Measurements from ENCODE around the gene SNF8.

DNA sequence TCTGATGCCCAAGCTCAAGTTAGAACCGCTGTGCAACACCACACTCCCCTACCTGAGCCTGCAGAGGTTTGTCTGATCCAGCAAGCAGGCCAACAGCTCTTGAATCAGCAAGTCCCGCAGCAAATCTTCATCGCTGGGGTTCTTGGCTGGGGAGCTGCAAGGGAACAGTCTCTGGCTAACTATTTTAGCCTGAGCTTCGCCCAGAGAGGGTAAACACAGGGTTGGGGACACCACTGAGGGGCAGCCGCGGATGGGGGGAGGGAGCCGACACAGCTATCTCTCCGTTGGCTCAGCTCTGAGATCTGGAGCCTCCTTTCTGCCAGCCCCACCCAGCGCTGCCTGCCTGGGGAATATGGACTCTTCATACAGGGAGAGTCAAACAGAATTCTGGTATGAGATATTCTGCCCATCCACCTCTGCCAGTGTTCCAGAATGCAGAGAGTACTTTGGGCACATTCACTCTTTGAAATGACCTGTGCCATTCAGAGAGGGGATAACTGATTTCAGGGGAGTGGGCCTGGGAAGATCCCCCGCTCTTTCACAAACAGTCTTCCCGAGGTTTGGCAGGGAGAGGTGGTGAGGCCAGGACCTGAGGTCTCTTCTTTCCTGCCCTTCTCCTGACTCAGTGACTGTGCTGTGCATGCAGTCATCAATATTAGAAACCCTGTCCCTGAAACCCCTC, 16.3 kb upstream of the SNF8 start:
- TF ChIP-seq, protein P1, sequence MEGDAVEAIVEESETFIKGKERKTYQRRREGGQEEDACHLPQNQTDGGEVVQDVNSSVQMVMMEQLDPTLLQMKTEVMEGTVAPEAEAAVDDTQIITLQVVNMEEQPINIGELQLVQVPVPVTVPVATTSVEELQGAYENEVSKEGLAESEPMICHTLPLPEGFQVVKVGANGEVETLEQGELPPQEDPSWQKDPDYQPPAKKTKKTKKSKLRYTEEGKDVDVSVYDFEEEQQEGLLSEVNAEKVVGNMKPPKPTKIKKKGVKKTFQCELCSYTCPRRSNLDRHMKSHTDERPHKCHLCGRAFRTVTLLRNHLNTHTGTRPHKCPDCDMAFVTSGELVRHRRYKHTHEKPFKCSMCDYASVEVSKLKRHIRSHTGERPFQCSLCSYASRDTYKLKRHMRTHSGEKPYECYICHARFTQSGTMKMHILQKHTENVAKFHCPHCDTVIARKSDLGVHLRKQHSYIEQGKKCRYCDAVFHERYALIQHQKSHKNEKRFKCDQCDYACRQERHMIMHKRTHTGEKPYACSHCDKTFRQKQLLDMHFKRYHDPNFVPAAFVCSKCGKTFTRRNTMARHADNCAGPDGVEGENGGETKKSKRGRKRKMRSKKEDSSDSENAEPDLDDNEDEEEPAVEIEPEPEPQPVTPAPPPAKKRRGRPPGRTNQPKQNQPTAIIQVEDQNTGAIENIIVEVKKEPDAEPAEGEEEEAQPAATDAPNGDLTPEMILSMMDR (optimal IDR thresholded peaks at IDR 0.05 in 1 of 3, IDR thresholded peaks at IDR 0.05 in 1 of 3, conservative IDR thresholded peaks at IDR 0.05 in 1 of 3; ENCODE audit: extremely low read depth in 1 of 3, insufficient read depth in 2 of 3, low read length in 3 of 3): no peak
- TF ChIP-seq EZH2 (IDR thresholded peaks at IDR 0.05; ENCODE audit: low read length): no peak

Data from keratinocyte (primary cell).